GF-D8 (cell line): ENCODE results near the gene LBP.
"Not testable (repeated sequence)": the region's sequence is repeated elsewhere in the genome, so short reads cannot be mapped to it uniquely, and the experiment has no call there.

Experiments used
- DNase-seq: peaks from one replicate; lab custom pipeline; 2025; lab: John Stamatoyannopoulos, UW

Gene LBP

DNA sequence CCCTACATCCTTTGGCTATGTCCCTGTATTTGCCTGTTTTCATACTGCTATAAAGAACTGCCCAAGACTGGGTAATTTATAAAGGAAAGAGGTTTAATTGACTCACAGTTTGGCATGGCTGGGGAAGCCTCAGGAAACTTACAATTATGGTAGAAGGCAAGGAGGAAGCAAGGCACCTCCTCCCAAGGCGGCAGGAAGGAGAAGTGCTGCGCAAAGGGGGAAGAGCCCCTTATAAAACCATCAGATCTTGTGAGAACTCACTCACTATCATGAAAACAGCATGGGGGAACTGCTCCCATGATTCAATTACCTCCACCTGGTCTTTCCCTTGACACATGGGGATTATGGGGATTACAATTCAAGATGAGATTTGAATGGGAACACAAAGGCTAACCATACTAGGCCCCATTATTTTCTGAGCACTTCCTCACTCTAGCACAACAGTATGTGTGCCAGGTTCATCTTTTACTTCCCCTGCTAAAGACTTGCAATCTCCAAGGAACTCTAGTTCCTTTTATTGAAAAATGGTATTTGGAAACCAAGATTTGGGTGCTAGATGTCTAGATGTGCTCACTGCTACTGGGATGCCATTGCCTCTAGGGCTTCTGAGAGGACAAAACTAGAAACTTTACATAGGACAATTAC, 49.6 kb downstream of the LBP start:
- DNase-seq: peak; percentile 50

DNA sequence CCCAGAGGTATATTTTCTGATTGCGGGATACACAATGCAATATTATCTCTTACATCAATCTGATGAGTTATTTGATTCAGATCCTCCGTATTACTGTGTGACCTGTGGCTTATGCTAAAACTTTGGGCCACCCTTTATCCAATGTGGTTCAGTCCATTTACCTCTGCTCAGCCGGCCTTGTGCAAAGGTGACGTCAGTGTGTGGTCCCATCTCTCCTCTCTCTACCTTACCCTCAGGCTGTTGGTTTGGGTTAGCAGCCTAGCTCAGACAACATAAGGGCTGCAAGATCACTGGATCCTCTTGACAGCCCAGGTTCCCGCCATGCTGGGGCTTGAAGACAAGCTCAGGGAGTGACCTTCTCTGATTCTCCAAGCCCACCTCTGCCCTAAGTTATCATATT, 55.8 kb downstream of the LBP start:
- no peak for DNase-seq

DNA sequence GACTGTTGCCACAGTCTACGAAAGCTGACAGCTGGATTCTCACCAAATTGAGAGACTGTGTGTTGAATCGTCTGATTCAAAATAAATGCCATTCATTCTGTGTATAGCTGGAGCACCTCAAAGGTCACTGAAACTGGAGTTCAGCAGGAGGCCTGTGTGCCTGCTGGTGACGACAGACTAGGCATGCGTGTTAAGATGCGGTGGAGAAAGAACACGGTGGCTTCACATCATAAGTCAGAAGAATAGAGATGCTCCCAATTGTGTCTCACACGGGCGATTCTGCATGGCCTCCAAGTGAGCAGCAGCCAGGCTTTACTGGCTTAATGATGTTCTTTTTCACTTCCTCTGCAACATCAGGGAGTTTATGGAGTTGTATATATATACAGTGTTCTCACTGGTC, 56.5 kb downstream of the LBP start:
- DNase-seq: no peak

DNA sequence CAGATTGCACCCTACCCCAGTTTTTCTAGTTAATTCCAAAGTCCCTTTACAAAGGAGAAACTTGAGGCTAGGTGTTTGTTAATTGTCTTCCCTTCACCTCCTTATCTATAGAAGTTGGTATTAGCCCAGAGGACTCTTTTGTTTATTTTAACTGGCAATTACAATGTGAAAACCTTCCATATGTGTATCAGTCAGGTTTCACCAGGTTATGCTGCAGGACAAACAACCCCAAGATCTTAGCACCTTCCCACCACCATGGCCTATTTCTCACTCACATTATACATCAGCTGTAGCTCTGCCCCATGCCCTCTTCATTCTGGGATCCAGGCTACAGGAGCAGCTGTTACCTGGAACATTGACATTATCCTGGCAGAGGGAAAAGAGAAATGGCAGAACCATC, 57.7 kb downstream of the LBP start:
- DNase-seq: no peak

DNA sequence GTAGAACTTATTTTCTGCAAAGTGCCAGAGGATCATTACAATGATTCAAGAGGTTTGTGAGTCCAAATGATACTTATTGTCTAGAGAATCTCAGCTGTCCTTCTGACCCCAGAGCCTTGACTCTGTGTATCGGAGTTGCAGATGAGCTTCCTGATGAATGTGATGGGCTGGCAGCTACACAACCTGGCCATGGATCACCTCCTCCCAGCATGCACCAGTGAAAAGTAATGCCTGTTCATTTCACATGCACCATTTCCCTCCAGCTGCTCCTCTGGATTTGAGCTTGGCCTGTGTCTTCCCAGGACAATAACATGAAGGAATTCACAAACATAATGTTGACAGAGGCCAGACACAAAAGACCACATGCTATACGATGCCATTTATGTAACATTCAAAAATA, 58.9 kb downstream of the LBP start:
- DNase-seq: no peak

DNA sequence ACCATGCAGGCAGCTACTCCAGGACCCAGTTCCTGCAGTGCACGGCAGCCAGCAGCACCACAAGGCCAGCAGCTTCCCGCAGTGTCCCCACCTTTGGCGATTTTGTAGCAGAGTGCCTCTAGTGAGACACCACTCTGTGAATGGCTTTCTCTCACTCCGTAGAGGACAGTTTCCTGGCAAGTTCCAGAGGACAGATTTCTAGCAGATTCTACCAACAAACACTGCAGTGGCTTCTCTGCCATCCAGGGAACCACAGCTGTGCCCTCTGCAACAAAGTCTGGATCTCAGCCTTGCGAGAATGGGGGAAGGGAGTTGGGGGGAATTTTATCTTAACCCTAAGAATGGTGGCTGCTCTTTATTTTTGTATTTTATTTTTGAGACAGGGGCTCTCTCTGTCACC, 60.2 kb downstream of the LBP start:
- no peak for DNase-seq

DNA sequence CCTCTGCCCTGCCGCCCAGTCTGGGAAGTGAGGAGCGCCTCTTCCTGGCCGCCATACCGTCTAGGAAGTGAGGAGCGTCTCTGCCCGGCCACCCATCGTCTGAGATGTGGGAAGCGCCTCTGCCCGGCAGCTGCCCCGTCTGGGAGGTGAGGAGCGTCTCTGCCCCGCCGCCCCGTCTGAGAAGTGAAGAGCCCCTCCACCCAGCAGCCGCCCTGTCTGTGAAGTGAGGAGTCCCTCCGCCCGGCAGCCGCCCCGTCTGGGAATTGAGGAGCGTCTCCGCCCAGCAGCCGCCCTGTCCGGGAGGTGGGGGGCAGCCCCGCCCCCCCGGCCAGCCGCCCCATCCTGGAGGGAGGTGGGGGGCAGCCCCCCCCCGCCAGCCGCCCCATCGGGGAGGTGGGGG, 61.0 kb downstream of the LBP start:
- DNase-seq: no peak

DNA sequence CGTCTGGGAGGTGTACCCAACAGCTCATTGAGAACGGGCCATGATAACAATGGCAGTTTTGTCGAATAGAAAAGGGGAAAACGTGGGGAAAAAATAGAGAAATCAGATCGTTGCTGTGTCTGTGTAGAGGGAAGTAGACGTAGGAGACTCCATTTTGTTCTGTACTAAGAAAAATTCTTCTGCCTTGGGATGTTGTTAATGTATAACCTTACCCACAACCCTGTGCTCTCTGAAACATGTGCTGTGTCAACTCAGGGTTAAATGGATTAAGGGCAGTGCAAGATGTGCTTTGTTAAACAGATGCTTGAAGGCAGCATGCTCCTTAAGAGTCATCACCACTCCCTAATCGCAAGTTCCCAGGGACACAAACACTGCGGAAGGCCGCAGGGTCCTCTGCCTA, 61.5 kb downstream of the LBP start:
- DNase-seq: not testable (repeated sequence)

DNA sequence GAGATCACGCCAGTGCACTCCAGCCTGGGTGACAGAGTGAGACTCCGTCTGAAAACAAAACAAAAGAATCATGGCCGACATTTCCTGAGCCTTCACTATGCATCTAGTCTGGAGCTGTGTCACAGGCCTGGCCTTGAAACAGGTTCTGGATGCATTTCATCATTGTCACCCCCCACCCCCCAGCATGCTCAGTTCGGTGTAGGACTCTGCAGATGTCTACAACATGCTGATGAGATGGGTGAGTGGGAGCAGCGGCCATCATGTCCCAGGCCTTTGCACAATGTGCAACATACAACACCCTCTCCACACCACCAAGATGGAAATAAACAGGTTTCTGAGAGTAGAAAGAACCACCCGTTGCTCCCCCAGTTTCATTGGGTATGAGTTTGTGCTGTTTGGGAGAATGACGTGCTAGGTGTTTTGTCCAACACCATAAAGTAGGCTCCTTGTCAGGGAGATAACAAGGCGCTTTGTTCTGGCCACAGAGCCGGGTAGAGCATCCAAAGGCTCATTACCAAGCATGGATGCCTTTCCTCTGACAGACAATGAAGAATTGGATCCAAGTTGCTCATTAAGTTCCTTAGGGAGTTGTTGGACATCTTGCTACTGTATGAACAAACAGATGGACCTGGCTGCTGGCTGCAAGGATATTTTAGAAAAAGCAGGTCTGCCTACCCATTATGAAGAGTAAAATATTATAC, 66.7 kb downstream of the LBP start:
- DNase-seq: no peak

DNA sequence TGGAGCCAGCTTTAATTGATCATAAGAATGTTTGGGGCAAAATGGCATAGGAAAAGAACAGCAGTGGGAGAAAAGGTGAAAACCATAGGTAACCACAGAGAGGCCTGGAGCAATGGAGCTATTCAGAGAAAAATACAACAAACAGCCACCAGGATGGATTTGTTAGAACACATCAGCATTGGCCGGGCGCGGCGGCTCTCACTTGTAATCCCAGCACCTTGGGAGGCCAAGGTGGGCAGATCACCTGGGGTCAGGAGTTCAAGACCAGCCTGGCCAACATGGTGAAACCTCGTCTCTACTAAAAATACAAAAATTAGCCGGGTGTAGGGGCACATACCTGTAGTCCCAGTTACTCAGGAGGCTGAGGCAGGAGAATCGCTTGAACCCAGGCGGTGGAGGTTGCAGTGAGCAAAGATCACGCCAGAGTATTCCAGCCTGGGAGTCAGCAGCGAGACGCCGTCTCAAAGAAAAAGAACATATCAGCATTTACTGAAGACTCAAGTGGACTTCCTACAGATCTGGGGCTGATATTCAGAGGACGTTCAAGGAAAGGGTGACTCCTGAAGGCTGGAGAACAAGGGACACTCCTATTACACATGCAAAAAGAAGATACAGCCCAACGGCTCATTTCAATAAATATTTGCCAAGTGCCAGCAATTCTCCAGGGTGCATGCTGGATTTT, 68.6 kb downstream of the LBP start:
- DNase-seq: no peak

DNA sequence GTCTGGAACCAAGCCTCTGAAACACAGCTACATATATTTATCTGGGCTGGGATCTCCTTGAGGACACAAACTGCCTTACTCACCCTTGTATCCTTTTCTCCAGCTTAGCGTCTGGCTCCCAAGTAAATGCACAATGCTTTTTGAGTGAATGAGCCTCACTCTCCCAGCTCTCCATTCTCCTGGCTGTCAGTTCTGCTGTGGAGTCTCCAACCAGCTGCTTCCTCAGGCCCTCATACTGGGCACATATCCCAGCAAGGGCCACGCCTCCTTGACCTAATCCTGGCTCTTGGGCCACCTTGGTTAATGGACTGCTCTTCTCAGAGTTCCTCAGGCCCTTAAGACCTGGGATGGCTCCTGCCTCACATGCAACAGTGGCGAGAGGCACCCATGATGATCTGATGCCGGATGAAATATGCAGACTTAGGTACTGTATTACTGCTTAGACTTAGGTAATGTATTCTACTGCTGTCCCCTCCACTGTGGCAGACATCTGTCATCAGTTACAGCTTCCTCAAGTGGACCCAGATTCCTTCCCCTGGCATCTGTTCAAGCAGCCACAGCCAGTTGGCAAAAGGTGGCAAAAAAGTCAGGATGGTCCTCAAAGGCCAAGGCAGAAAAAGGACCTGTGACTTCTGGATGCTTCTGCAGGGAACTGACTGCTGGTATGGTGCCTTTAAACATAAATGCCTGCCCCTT, 72.4 kb downstream of the LBP start:
- no peak for DNase-seq

DNA sequence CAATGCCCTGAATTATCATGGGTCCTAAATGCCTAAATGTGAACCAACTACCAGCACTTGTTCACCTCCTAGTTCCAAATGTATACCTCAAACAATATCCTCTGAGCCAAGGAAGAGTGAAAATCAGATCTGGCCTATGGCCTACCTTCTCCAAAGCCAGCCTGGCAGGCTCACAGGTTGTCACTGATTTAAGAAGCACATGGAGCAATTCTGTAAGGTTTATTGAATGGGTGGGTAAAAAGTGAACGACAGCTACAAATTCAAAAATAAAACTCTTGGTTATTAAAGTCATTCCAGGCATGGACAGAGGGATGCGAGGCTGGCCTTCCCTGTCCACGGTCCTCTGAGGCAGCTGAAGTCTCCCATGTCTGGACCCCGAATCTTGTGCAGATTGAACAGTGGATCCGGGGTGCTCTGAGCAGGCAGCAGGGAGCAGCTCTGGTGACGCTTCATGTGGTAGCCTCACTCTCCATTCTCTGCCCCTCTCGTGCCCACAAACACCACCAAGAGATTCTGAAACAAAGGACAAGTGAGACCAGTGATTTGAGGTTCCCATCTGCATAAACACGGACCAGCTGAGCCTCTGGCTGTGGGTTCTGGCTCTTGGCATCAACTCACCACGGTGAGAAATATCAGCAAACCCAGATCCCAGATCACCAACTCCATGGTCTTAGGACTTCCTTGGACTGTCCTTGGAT, 74.3 kb downstream of the LBP start:
- DNase-seq: no peak

DNA sequence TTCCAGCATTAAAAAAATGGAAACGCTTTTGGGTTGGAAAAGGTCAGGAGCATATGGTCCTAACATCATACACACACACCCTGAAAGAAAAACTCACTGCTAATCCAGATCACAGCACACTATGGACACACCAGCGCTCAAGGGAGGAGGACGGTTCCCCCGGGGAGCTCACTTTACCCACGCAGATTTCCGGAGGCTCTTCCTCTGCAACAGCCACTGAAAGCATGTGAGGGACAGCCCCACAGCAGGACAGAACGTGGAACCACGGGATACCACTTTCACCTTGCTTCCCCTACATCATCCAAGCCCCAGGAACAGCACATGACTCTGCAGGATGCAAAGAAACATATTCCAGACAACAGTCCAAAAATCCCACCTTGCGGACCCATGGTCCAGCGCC, 75.6 kb downstream of the LBP start:
- no peak for DNase-seq

DNA sequence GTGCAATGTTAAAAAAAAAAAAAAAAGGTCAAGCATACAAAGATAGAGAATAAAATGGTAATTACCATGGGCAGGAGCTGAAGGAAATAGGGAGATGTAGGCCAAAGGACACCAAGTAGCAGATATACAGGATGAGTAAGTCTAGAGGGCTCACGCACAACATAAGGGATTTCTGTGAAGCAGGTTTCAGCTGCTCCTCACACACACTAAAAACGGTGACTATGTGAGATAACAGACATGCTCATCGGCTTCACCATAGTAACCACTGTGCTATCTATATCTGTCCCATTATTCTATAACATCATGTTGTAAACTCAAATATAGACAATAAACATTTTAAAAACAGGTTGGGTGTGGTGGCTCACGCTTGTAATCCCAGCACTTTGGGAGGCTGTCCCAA, 77.3 kb downstream of the LBP start:
- DNase-seq: no peak

DNA sequence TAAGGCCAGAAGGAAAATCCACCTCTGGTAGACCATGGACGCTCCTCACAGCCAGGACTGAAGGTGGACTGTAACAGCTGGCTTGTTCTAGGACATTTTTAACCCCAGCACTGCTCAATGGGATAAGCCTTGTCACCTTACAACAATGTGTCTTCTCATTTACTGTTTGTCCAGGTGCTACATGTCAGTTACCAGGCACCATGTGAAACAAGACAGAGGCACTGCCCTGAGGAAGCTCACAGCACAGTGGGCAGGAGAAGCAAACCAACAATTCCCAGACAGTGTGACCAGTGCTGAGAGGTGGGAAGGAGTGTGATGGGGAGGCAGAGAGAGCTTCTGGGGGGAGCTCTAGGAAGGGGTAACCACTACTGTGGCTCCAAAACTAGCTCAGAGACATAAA, 78.1 kb downstream of the LBP start:
- no peak for DNase-seq

DNA sequence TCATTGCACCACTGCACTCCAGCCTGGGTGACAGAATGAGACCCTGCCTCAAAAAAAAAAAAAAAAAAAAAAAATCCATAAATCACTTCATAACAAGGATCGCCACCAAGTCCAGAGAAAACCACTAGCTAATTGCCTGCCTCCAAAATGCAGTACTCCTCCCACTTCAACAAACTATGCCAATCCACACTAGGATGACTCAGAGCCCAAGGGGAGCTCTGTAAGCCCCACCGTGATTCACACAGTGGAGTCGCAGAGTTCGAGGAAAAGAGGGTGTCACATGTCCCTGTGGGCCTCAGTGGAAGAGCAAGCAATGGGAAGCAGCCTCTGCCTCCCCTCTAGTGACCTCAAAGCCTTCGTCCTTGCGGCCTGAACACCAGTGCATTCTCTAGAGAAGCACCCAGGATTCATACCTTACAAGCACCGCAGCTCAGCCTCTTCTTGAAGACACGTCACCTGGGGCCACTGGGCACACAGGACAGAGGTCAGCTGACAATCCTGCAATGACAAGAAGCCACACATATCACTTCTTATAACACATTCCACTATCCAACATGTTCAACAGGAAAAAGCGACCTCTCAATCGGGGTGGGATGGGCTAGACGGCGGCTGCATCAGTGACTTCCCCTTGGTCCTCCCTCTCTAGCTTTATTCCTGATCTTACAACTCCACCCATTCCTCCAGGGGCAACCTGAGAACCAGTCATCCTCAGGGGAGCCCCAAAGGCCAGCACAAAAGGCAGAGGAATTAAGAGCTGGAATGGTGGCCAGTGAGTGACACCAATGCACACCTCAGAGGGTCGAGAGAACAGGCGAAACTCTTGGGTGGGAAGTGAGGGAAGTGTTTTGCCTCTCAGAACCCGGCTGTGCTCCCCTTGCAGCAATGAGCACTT, 80.0 kb downstream of the LBP start:
- no peak for DNase-seq
